IPS-18c (cell line): ENCODE measurements around the gene ITPR1.

Experiments used
- H3K4me3 ChIP-seq: 2 replicates; pipeline ENCODE4 v1.7.0; 2013; ENCODE audit warnings: low read depth, mild to moderate bottlenecking, low read length, moderate library complexity; ENCODE audit not compliant: insufficient read depth
- H3K9me3 ChIP-seq: one replicate; pipeline ENCODE4 v1.6.1; 2013; ENCODE audit warnings: mild to moderate bottlenecking, low read length, moderate library complexity; ENCODE audit not compliant: control insufficient read depth, insufficient read depth

ITPR1 gene

DNA sequence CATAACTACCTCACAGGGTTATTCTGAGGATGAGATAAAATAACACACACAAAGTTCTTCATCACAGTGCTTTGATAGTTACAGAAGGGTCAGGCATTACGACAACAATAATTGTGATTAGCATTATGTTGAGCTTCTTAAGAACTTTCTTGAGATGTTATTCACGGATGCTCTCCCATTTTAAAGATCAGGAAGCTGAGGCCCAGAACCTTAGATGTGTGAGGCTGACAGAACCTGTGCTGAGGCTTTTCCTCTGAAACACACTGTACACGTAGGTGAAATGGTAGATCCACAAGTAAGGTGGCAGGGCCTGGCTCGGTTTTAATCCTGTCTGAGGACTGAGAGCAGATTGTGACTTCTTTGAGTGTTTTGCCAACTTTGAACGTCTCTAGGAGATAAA, 274.9 kb downstream of the ITPR1 start:
- peaks cover 4% of the 10 kb centered on the region for H3K9me3 ChIP-seq

DNA sequence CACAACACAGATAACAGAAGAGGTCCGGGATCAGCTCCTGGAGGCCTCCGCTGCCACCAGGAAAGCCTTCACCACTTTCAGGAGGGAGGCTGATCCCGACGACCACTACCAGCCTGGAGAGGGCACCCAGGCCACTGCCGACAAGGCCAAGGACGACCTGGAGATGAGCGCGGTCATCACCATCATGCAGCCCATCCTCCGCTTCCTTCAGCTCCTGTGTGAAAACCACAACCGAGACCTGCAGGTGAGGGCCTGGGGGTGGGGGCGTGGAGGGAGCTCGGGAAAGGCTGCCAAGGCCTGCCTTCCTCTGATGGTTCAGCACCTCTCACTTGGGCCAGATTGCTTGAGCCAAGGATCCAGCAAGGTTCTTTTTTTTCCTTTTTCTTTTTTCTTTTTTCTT, 275.4 kb downstream of the ITPR1 start:
- no peak overlapping the region for H3K4me3 ChIP-seq
- H3K9me3 ChIP-seq, result peaks cover 4% of the 10 kb centered on the region

More for the DNA sequence above, 274.9 kb downstream of the ITPR1 start:
- no peak overlapping the region for H3K4me3 ChIP-seq

DNA sequence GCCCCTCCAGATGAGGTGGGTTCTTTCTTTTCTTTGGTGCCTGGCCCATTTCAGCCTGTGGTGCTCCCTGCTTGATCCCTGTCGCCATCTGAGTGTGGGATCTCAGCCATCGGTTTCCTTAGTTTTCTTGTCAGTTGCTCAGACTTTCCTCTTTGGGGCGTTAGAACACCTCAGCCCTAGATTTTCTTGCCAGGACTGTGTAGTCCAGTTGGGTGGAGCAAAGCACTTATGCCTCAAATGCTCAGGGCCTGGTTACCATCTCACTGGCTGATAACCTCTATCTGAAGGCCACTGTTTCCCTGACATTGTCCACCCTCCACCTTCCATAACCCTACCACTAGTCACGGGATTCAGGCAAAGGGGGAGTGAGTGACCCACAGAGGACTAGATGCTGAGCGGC, 277.4 kb downstream of the ITPR1 start:
- Histone ChIP-seq H3K9me3 (peaks cover 4% of the 10 kb centered on the region), H3K4me3 (no peak overlapping the region)

DNA sequence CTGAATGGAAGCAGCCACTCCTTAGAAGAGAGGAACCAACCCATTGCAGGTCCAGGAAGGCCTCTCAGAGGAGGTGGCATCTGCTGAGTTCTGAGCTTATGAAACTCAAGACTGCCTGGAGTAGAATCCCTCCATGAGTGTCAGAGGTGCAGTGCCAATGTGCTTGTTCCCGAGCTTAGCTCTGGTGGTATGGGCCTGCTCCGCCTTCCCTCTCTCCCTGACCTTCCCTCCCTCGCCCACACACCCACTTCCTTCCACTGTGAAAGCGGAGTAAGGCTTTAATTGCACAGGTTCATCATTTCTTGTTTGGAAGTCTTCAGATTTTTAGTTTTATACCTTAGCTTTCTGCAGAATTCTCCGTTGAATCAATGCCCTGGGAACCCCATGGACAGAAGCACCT, 278.1 kb downstream of the ITPR1 start:
- peaks cover 4% of the 10 kb centered on the region for H3K9me3 ChIP-seq
- H3K4me3 ChIP-seq, result no peak overlapping the region

DNA sequence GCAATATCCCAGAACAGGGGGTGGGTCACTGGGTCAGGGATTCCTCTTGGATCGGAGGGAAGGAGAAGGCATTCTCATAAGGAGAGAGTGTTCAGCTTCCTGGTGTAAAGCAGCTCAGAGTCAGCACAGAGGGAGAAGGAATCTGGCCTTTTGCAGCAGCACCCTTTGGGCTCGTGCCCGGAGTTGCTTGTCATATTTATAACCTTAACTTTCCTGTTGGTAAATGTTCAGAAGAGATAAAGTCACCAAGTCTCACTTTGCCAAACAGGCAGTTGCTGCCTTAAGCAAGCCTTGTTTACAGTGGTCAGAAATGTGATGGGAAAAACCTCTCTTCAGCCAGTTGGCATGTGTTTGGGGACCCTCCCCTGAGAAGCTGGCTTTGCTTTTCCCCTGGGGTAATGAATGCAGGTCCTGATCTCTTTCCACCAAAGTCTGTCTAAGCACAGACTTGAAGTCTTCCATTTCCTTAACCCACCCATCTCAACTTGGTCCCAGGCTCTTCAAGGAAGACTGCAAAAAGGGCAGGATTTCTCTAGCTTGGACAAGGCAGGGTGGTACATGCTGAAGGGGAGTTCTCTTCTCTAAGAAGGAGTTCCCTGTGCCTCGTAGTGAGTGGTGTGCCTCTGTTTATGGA, 279.1 kb downstream of the ITPR1 start:
- H3K4me3 ChIP-seq, result no peak overlapping the region

DNA sequence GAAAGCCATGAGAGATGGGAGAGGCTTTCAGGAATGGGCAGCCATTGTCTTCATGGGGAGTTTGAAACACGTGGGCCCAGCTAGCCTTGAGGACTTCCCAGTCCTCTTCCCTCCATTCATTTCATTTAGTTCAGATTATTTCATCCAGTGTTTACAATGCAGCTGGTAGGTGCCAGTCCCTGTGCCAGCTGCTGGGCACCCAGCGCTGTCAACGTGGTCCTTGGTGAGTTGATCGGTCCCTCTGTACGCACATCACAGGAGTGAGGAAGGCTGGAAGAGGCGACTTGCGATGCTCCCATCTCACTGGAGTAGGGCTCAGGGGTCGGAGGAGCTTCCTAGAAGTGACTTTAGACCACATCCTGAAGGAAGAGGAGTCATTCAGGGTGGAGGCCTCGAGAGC, 279.7 kb downstream of the ITPR1 start:
- no peak overlapping the region for H3K4me3 ChIP-seq

More for the DNA sequence above, 279.1 kb downstream of the ITPR1 start:
- H3K9me3 ChIP-seq, result no peaks in the 10 kb centered on the region

DNA sequence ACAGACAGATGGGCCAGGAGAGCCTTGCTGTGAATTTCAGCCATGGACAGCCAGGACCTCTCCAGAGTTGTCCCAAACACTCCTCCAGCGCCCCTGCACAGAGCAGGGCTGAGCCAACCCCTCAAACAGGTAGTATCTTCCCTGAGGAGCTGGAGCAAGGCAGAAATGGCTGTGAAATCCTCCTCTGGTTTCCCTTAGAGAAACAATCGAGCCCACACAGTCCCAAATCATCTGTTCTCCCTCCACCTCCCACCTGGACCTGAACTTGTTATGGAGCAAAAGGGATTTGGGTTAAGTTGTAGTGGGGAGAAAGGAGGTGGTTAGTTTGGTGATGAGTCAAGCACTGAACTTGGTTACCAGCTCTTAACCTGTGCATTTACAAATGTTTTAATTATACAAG, 280.4 kb downstream of the ITPR1 start:
- Histone ChIP-seq H3K9me3 (no peaks in the 10 kb centered on the region), H3K4me3 (no peak overlapping the region)

More for the DNA sequence above, 279.7 kb downstream of the ITPR1 start:
- no peaks in the 10 kb centered on the region for H3K9me3 ChIP-seq

DNA sequence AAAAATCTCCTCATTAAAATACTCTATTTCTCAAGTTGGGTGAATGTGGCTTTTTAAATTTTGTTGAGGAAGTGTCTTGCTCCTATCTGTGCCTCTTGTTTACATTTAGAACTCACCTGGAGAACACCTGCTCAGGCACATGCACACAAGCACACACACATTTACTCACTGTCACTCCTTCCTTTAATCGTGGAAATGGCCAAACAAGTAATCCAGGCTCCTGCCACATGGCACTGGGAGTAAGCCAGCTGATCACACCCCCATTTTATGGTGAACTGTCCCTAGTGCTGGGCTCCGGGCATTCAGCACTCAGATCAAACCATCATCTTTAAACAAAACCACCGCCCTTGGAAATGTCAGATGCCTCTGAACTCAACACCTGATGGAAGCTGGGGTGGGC, 281.4 kb downstream of the ITPR1 start:
- Histone ChIP-seq H3K4me3 (no peak overlapping the region), H3K9me3 (no peaks in the 10 kb centered on the region)

DNA sequence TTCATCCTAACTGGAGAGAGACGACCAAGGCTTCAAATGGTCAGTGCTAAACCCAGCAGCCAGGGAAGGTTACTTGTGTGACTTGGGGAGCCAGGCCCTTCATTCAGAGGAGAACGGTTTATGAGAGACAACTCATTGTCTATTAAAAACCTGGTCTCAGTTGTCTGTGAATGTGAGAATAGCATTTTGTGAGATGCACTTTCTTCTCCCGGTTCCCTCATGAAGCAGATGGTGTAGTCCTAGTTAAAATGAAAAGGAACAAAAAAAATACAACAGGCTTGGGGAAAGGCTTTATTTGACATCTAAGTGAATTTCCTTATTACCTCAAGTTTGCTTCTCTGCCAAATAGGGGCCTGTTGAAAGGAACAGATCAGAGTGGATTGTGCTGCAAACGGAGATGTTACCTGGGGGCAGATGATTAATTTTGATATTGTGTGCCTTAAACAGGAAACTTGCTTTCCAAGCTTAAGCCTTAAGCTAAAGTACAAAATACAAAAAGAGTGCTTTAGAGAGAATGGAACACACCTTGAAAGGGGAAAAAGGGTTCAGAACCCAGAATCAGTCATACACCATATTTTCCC, 283.3 kb downstream of the ITPR1 start:
- Histone ChIP-seq H3K9me3 (peaks cover 2% of the 10 kb centered on the region), H3K4me3 (no peak overlapping the region)

DNA sequence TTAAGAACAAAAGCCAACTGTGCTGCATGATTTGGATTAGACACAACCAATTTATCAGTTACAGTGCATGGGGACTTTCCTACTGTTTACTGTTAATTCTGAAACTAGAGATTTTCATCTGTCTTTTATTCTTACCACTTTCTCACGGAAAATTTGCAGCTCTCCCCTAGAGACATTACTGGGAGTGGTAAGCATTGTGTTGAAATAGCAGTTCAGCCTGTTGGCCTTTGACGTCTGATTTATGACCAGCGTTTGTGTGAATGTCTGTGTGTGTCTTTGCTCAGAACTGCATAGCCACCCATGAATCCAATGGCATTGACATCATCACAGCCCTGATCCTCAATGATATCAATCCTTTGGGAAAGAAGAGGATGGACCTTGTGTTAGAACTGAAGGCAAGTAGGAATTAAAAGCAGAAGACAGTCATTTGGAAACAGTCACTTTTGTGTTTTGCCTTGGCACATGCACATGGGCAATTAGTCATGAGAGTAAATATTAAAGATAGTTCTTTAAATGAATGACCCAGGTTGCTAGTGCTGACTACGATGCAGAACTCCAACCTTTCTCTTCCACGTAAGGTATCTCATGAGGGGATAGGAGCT, 283.9 kb downstream of the ITPR1 start:
- Histone ChIP-seq H3K9me3 (peaks cover 2% of the 10 kb centered on the region), H3K4me3 (no peak overlapping the region)

DNA sequence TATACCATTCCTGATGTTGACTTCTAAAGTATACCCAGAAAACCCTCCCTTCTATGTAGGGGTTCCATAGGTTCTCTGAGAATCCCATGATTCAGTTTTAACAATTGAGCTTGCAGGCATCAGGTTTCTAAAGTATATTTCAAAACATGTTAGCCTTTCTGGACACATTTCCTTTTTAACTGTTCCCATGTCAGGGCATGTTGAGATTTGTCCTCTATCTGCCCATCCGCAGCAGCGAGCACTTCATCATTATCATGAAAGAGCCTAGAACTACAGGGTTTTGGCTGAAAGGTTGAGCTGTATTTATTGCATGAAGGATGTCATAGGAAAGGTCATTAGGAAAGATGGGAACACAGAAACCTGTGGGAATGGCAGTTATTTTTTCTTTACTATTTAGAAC, 285.0 kb downstream of the ITPR1 start:
- H3K9me3 ChIP-seq, result peaks cover 2% of the 10 kb centered on the region

DNA sequence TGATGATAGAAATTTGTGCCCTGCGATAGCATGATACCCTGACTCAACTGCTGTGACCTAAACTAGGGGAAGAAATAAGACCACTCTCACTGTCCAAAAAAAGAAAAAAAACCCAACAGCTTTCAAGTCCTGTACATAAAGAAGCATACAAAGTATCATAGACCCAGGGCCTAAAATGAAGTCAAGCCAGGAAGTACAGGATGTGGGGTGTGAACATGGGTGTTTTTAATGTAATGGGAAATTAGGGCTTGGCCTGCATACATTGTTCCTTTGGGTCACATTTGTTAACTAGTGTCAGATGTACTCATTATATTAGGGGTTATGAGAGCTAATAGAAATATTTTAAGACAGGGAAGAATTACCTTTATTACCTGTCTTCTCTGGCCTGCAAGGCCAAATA, 285.6 kb downstream of the ITPR1 start:
- no peak overlapping the region for H3K4me3 ChIP-seq
- peaks cover 2% of the 10 kb centered on the region for H3K9me3 ChIP-seq

More for the DNA sequence above, 285.0 kb downstream of the ITPR1 start:
- H3K4me3 ChIP-seq, result no peak overlapping the region

DNA sequence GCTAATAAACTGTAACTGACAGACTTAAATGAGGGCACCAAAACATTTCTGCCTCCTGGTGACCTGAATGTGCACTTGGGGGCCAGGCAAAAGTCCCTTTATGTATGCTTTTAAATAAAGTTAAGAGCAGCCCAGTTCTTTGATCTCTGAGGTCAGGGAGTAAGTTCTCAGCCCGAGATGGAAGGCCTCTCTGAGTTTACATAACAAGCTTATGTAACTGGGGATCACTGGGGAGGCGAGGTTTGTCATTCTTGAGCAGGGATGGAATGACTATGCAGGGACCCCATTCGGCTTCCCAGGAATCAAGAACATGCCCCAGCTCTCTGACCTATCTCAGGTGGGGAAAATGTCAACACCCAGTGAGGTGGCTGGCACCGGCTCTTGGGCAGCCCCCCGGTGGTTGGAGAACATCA, 287.4 kb downstream of the ITPR1 start:
- Histone ChIP-seq H3K9me3 (peaks cover 2% of the 10 kb centered on the region), H3K4me3 (no peak overlapping the region)

DNA sequence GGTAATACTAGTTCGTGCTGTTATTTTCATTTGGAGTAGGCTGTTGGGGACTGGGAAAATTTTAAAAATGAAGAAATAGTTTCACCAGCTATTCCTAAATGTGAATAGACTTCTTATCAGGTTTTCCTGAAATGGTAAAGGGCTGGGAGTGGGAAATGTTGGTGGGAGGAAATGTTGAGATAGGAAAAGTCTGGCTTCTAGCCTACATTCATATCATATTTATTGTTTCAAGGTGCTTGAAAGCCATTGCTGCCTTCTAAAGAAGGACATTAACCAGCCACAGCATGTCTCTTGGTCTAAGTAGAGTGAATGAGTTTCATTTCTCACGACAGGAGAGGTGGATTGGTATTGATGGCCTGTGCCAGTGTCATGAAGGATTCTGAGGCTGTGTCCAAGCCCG, 288.9 kb downstream of the ITPR1 start:
- H3K4me3 ChIP-seq, result no peak overlapping the region

DNA sequence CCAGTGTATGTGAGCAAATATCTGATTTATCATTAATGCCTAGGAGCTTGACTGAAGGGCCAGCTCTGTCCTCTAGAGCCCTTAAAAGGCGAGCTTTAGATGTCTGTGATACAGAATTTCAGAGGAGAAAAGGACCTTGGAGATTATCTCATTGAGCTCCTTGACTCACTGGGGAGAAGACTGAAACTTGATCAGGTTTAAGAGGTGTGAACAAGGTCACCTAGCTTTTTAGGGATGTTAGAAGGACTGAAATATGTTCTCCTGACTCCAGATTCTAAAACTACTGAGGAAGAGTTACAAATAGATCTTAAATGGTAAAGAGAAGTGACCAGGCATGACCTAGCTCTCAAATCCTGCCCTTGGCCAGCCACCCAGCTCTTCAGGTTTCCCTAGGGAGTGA, 292.4 kb downstream of the ITPR1 start:
- H3K4me3 ChIP-seq, result no peak overlapping the region
- H3K9me3 ChIP-seq, result no peaks in the 10 kb centered on the region

More for the DNA sequence above, 288.9 kb downstream of the ITPR1 start:
- peaks cover 2% of the 10 kb centered on the region for H3K9me3 ChIP-seq

DNA sequence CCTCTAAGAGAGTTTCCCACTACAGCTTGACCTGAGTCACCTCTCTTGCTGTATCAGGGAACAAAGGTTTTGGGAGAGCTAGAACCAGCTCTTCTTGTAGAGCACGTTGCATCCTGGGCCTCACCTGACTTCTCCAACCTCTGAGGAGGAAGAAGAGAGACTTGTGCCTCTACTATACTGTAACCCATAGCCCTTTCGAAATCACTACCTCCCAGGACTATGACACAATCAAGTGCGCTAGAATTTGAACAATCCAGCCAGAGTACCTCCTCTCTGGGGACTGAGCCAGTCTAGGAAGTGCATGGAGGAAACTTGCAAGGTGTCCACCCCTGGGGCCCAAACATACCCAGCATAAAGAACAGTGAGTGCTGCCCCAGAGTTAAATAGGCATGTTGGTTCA, 293.3 kb downstream of the ITPR1 start:
- H3K9me3 ChIP-seq, result no peaks in the 10 kb centered on the region
- no peak overlapping the region for H3K4me3 ChIP-seq

DNA sequence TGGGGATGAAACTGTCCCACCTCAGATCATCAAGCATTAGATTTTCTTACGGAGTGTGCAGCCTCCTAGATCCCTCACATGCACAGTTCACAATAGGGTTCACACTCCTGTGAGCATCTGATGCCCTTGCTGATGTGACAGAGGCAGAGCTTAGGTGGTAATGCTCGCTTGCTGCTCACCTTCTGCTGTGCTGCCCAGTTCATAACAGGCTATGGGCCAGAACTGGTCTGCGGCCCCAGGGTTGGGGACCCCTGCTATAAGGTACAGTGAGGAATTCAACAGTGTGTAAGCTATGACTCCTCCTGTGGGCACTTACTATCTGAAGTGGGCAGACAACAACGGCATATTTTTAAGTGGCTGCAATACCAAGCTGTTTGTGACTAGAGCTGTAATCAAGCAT, 298.2 kb downstream of the ITPR1 start:
- H3K9me3 ChIP-seq, result no peaks in the 10 kb centered on the region

DNA sequence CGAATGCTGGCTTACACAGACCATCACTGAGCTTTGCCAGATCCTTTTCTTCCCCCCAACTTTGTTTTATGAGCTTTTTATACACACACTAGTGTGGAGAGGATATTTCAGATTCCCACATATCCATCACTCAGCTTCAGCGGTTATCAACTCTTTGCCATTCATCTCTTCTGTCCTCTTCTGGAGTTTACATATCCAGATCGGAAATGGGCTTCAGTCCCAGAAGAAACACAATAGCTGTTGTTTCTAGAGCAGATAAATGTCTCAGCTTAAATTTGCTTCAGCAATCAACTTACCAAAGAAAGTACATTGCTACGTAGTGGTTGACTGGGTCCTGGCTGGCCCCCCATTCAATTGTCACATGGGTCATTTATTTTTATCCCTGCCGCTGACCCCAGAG, 300.2 kb downstream of the ITPR1 start:
- H3K9me3 ChIP-seq, result peaks cover 7% of the 10 kb centered on the region
- H3K4me3 ChIP-seq, result no peak overlapping the region

More for the DNA sequence above, 298.2 kb downstream of the ITPR1 start:
- no peak overlapping the region for H3K4me3 ChIP-seq
